Vagina (tissue), 2 donors: ENCODE data around the gene FBXO41.

Experiments used
- POLR2A ChIP-seq, 2 donors: fragments of 450-650 bp; IDR thresholded peaks; one replicate each; pipeline ENCODE4 v1.6.1; 2017; ENCODE audit warnings: antibody characterized with exemption in 2 of 2, mild to moderate bottlenecking in 2 of 2, moderate library complexity in 2 of 2
- TF ChIP-seq, protein P1 (sequence below), 3 experiments: fragments of 450-650 bp in 2 of 3; fragments of 200-600 bp in 1 of 3; sonication (generic) in 1 of 3; IDR thresholded peaks; one replicate each; pipeline ENCODE4 v1.5.1; 2017 to 2019; ENCODE audit warnings: antibody characterized with exemption in 3 of 3, mild to moderate bottlenecking in 2 of 3, moderate library complexity in 2 of 3

DNA sequence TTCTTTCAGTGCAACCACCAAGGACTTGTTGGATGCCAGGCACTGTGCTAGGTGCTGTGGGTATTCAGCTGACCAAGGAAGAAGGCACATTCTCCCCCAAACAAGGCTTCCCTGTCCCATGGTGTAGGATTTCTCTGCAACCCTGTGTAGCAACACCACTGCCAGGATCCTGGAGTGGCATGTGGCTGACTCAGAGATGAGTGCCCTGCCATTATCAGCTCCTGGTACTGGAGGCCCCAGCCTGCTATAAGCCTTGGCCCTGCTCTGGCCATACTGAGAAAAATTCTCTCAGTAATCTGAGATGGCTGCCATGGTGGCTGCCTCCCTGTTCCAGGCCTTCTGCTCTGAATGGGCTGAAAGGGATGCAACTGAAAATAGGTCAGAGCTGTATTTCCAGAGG is 66.0 kb downstream of the FBXO41 start:
- no peak for TF ChIP-seq POLR2A (IDR thresholded peaks at IDR 0.05)
- TF ChIP-seq, protein P1, sequence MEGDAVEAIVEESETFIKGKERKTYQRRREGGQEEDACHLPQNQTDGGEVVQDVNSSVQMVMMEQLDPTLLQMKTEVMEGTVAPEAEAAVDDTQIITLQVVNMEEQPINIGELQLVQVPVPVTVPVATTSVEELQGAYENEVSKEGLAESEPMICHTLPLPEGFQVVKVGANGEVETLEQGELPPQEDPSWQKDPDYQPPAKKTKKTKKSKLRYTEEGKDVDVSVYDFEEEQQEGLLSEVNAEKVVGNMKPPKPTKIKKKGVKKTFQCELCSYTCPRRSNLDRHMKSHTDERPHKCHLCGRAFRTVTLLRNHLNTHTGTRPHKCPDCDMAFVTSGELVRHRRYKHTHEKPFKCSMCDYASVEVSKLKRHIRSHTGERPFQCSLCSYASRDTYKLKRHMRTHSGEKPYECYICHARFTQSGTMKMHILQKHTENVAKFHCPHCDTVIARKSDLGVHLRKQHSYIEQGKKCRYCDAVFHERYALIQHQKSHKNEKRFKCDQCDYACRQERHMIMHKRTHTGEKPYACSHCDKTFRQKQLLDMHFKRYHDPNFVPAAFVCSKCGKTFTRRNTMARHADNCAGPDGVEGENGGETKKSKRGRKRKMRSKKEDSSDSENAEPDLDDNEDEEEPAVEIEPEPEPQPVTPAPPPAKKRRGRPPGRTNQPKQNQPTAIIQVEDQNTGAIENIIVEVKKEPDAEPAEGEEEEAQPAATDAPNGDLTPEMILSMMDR (IDR thresholded peaks at IDR 0.05), result no peak
